ENCODE results near the gene MLPH.

Gene MLPH

DNA sequence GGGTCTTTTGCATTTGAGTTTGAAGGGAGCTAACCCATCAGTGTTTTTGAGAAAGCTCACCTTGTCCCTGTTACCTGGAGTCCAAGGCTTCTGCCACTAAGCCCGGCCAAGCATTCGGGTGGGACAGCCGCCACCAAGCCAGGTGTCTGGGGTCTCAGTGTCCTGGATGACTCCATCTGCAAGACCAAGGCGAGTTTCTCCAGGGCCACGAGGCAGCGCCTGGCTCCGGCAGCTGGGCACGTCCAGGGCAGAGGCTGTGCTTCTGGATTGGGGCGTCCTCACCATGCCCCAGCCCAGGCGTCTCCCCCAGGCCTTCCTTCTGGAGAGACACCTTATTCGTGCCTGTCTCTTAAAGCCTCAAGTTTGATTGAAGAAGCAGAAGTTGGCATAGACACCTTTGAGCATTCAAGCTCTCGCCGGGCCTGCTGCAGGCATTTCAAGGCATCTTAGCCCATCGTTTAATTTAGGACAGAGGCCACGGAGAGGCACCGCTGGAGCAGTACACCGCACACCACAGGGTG, 24.9 kb downstream of the MLPH start:
- ChIA-PET CTCF (interaction anchor here (0.7 to 3.0 kb wide), 9 partner anchors 9 to 358 kb away, joined by 3 to 63 read pairs (median 6); no protein-coding TSS in a partner anchor), POLR2A (no interaction called here)
- DNase-seq (ENCODE audit: extremely low spot score): no peak
- TF ChIP-seq HDGF (IDR thresholded peaks at IDR 0.05; ENCODE audit: borderline replicate concordance) (no peak), ELF4 (IDR thresholded peaks at IDR 0.05) (no peak), FOXA1 (IDR thresholded peaks at IDR 0.05) (no peak), TARDBP (IDR thresholded peaks at IDR 0.05) (no peak), CTBP1 (IDR thresholded peaks at IDR 0.05; ENCODE audit: borderline replicate concordance) (no peak), FOXK2 (IDR thresholded peaks at IDR 0.05) (no peak), L3MBTL2 (conservative IDR thresholded peaks at IDR 0.05) (no peak), SP1 (IDR thresholded peaks at IDR 0.05) (no peak), BHLHE40 (IDR thresholded peaks at IDR 0.05; ENCODE audit: borderline replicate concordance) (no peak), FOXM1 (IDR thresholded peaks at IDR 0.05; ENCODE audit: borderline replicate concordance) (no peak), NFRKB (IDR thresholded peaks at IDR 0.05) (no peak), LEF1 (IDR thresholded peaks at IDR 0.05; ENCODE audit: borderline replicate concordance) (no peak), ZNF384 (IDR thresholded peaks at IDR 0.05) (no peak), SUZ12 (IDR thresholded peaks at IDR 0.05) (no peak), ARNT (IDR thresholded peaks at IDR 0.05) (no peak)
- TF ChIP-seq, protein P1, sequence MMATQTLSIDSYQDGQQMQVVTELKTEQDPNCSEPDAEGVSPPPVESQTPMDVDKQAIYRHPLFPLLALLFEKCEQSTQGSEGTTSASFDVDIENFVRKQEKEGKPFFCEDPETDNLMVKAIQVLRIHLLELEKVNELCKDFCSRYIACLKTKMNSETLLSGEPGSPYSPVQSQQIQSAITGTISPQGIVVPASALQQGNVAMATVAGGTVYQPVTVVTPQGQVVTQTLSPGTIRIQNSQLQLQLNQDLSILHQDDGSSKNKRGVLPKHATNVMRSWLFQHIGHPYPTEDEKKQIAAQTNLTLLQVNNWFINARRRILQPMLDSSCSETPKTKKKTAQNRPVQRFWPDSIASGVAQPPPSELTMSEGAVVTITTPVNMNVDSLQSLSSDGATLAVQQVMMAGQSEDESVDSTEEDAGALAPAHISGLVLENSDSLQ (IDR thresholded peaks at IDR 0.05): no peak

DNA sequence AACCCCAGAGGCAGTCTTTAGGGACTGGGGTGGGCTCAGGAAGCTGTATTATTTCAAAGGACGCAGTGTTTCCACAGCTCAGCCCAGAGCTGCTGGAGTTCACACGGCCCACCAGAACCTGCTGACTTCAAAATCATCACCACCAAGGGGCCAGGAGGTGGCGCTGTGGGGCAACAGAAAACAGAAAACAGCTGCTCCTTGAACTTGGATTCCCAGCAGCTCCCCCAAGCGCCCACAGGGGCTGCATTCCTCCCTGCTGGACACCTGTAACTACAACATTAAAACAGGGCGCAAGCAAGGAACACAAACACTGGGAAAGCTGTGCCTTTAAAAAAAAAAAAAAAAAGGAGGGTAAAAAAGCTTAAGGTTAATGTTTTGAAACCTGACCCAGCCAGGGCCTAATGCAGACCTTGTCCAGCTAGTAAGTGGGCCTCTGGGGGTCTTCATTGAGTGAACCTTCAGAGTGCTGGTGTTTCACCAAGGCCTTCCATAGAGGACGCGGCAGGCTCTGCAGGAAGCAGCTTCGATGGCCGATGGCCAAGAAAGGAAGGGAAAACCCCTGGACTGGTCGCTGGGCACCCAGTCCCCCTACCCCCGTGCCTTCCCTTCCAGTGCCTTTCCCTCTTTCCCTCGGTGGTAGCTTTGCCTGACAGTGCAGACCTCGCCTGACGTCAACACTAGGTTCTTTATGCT, 25.9 kb downstream of the MLPH start:
- peak; percentile 83 for DNase-seq (ENCODE audit: extremely low spot score)
- POLR2A ChIA-PET: interaction anchor here (0.7 to 1.1 kb wide), 3 partner anchors 37 to 61 kb away, joined by 3 to 4 read pairs (median 3); no protein-coding TSS in a partner anchor
- TF ChIP-seq L3MBTL2 (conservative IDR thresholded peaks at IDR 0.05): no peak
- TF ChIP-seq TARDBP (IDR thresholded peaks at IDR 0.05): no peak
- no peak for TF ChIP-seq BHLHE40 (IDR thresholded peaks at IDR 0.05; ENCODE audit: borderline replicate concordance)
- TF ChIP-seq ELF4 (IDR thresholded peaks at IDR 0.05): no peak
- peak; percentile 43; the same call in 1 of the 2 replicates for TF ChIP-seq ZNF384 (IDR thresholded peaks at IDR 0.05)
- no peak for TF ChIP-seq FOXA1 (IDR thresholded peaks at IDR 0.05)
- no peak for TF ChIP-seq ARNT (IDR thresholded peaks at IDR 0.05)
- CTCF ChIA-PET: interaction anchor here (0.6 to 3.0 kb wide), 20 partner anchors 8 to 965 kb away, joined by 3 to 63 read pairs (median 4); partner anchors contain the start of gene COPS8

DNA sequence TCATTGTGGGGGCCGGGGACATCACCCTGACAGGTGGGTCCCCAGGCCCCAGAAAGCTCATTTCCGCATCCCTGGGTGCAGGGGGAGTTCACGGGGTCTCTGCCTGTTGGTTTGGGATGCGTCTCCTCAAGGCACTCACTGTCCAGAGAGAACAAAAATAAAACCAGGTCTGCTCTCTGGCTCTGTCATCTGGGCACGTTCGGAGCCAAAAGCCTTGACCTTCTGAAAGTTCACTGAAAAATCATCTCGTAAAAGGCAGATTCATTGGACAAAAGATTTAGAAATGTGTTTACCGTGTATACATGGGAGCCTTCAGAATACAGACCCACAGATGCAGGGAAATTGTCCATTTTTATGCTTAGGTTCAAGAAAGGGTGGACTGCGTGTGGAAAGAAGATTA, 26.6 kb downstream of the MLPH start:
- no peak for DNase-seq (ENCODE audit: extremely low spot score)
- TF ChIP-seq HDGF (IDR thresholded peaks at IDR 0.05; ENCODE audit: borderline replicate concordance): no peak
- TF ChIP-seq TARDBP (IDR thresholded peaks at IDR 0.05): no peak
- no peak for TF ChIP-seq FOXM1 (IDR thresholded peaks at IDR 0.05; ENCODE audit: borderline replicate concordance)
- no peak for TF ChIP-seq BHLHE40 (IDR thresholded peaks at IDR 0.05; ENCODE audit: borderline replicate concordance)
- TF ChIP-seq CTBP1 (IDR thresholded peaks at IDR 0.05; ENCODE audit: borderline replicate concordance): no peak
- no peak for TF ChIP-seq ELF4 (IDR thresholded peaks at IDR 0.05)
- TF ChIP-seq FOXK2 (IDR thresholded peaks at IDR 0.05): no peak
- no peak for TF ChIP-seq SP1 (IDR thresholded peaks at IDR 0.05)
- TF ChIP-seq, protein P1 (IDR thresholded peaks at IDR 0.05): no peak
- no peak for TF ChIP-seq NFRKB (IDR thresholded peaks at IDR 0.05)
- TF ChIP-seq ZNF384 (IDR thresholded peaks at IDR 0.05): no peak
- no peak for TF ChIP-seq L3MBTL2 (conservative IDR thresholded peaks at IDR 0.05)
- ChIA-PET CTCF (interaction anchor here (0.9 to 3.0 kb wide), 6 partner anchors 7 to 66 kb away, joined by 3 to 63 read pairs (median 4); no protein-coding TSS in a partner anchor), POLR2A (interaction anchor here (1.0 to 1.1 kb wide), 2 partner anchors 38 to 60 kb away, joined by 3 to 4 read pairs; no protein-coding TSS in a partner anchor)

GRCh38 chr2:237514474-237515130, 27.6 kb downstream of the MLPH start:
- CTCF ChIA-PET: interaction anchor here (0.6 to 3.0 kb wide), 3 partner anchors 57 to 1843 kb away, joined by 3 to 63 read pairs (median 4); no protein-coding TSS in a partner anchor
- DNase-seq (ENCODE audit: extremely low spot score): no peak
- POLR2A ChIA-PET: no interaction called here
- no peak for TF ChIP-seq NFRKB (IDR thresholded peaks at IDR 0.05)
- TF ChIP-seq TARDBP (IDR thresholded peaks at IDR 0.05): no peak
- no peak for TF ChIP-seq SP1 (IDR thresholded peaks at IDR 0.05)
- TF ChIP-seq L3MBTL2 (conservative IDR thresholded peaks at IDR 0.05): no peak
- no peak for TF ChIP-seq HDGF (IDR thresholded peaks at IDR 0.05; ENCODE audit: borderline replicate concordance)
- no peak for TF ChIP-seq SUZ12 (IDR thresholded peaks at IDR 0.05)
- no peak for TF ChIP-seq FOXM1 (IDR thresholded peaks at IDR 0.05; ENCODE audit: borderline replicate concordance)
- TF ChIP-seq, protein P1 (IDR thresholded peaks at IDR 0.05): no peak
- no peak for TF ChIP-seq ELF4 (IDR thresholded peaks at IDR 0.05)
- TF ChIP-seq CTBP1 (IDR thresholded peaks at IDR 0.05; ENCODE audit: borderline replicate concordance): no peak
- TF ChIP-seq FOXK2 (IDR thresholded peaks at IDR 0.05): no peak
- no peak for TF ChIP-seq FOXA1 (IDR thresholded peaks at IDR 0.05)
- TF ChIP-seq ARNT (IDR thresholded peaks at IDR 0.05): no peak
- TF ChIP-seq ZNF384 (IDR thresholded peaks at IDR 0.05): no peak
- no peak for TF ChIP-seq BHLHE40 (IDR thresholded peaks at IDR 0.05; ENCODE audit: borderline replicate concordance)
- no peak for TF ChIP-seq LEF1 (IDR thresholded peaks at IDR 0.05; ENCODE audit: borderline replicate concordance)

DNA sequence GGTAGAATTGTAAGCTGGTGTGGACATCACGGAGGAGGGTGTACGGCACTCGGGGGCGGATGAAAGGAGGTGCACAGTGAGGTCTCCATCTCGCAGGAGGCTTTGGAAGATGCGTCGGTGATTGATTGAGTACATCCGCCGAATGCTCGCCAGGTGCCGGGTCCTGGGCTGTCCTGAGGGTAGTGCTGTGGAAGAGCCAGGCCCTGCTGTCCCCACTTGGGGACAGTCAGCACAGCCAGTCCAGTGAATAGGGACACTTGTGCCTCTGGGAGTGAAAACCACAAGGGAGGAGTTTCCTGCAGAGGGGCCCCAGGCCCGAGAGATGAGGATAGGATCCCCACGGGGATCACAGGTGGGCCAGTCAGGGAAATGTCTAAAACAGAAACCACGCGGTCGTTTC, 28.1 kb downstream of the MLPH start:
- CTCF ChIA-PET: interaction anchor here (0.5 to 1.2 kb wide), 4 partner anchors 50 to 1842 kb away, joined by 3 to 4 read pairs (median 3); no protein-coding TSS in a partner anchor

More for the DNA sequence above, 28.1 kb downstream of the MLPH start:
- POLR2A ChIA-PET: no interaction called here
- DNase-seq (ENCODE audit: extremely low spot score): no peak
- TF ChIP-seq CTBP1 (IDR thresholded peaks at IDR 0.05; ENCODE audit: borderline replicate concordance) (no peak), FOXA1 (IDR thresholded peaks at IDR 0.05) (no peak), HDGF (IDR thresholded peaks at IDR 0.05; ENCODE audit: borderline replicate concordance) (no peak), ZNF384 (IDR thresholded peaks at IDR 0.05) (no peak), SP1 (IDR thresholded peaks at IDR 0.05) (no peak), FOXM1 (IDR thresholded peaks at IDR 0.05; ENCODE audit: borderline replicate concordance) (no peak)
